Measurements from ENCODE around the gene CARD19.

DNA sequence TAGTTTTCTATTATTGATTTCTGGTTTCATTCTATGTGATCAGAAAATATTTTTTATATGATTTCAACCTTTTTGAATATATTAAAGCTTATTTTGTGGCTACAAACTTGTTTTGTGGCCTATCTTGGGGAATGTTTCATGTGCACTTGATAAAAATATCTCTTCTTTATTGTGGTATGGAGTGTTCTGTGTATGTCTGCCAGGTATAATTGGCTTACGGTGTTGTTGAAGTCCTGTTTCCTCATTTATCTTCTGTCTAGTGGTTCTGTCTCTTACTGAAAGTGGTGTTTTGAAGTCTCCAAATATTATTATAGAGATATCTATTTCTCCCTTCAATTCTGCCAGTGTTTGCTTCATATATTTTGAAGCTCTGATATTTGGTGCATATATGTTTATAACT lies 9.6 kb downstream of the CARD19 start:
- TF ChIP-seq GABPA (tag; conservative IDR thresholded peaks at IDR 0.05; ENCODE audit: low read depth) (no peak), TCF7L2 (IDR thresholded peaks at IDR 0.05; ENCODE audit: low read depth, low read length) (no peak), ZBTB1 (CRISPR knock-in tag; IDR thresholded peaks at IDR 0.05; ENCODE audit: borderline replicate concordance, low read depth) (no peak)

All from K562 (cell line).